GM12878 (cell line): ENCODE data around the gene PLEKHM3. TPM values are rescaled to one million over a fixed set of nuclear protein-coding genes. Genes with fewer than 3 reads are reported as not detected.

Source experiments
- ATAC-seq: fragments of 200-7000 bp; cut with Tn5 transposase; 3 replicates; pipeline ENCODE4 v1.9.1; 2020; ENCODE audit warnings: mild to moderate bottlenecking, moderate library complexity
- BruUV-seq: library from RNA; stranded (reverse); fragments of 400-500 nt; replicated peaks from 2 replicates; lab custom pipeline; 2021; lab: Mats Ljungman, UMichigan
- CTCF ChIA-PET: fragments of 300-600 bp; sonication (Branson Sonifier 250); formaldehyde crosslinking; extraction: SDS; loops from one replicate; lab custom pipeline; 2021; ENCODE audit warnings: inconsistent platforms; lab: Yijun Ruan, JAX
- POLR2A ChIA-PET: fragments of 350-600 bp; formaldehyde crosslinking; extraction: SDS; loops from one replicate; lab custom pipeline; 2021; ENCODE audit warnings: inconsistent platforms; lab: Charles Lee
- RAD21 ChIA-PET: fragments of 300-600 bp; sonication (Branson Sonifier 250); formaldehyde crosslinking; loops from one replicate; lab custom pipeline; 2023; ENCODE audit warnings: antibody characterized with exemption; ENCODE audit not compliant: unreplicated experiment; lab: Charles Lee
- SMC1A ChIA-PET: fragments of 300-600 bp; sonication (Branson Sonifier 250); formaldehyde crosslinking; loops from one replicate; lab custom pipeline; 2023; ENCODE audit not compliant: unreplicated experiment, uncharacterized antibody; lab: Charles Lee
- DNase-seq: peaks from one replicate; pipeline ENCODE4 v3.0.0-alpha.2; 2011; ENCODE audit warnings: low read depth, low spot score
- FAIRE-seq: peaks from 3 replicates; lab custom pipeline; 2011; peaks lifted over from hg19 to GRCh38; lab: Jason Lieb, UNC
- H2AFZ ChIP-seq: 2 replicates; pipeline ENCODE4 v1.6.0; 2011; ENCODE audit warnings: low read depth, low read length, control low read depth; ENCODE audit not compliant: control insufficient read depth
- H3K27ac ChIP-seq: 2 replicates; pipeline ENCODE4 v1.5.1; 2011; ENCODE audit warnings: control low read depth; ENCODE audit not compliant: control insufficient read depth, insufficient read depth
- H3K27me3 ChIP-seq, 2 experiments: replicated peaks in 1 of 2; 2 replicates each; pipeline versions ENCODE4 v1.6.0 to v1.6.1; 2011; ENCODE audit warnings: low read length in 1 of 2; ENCODE audit not compliant: control insufficient read depth in 2 of 2, insufficient read depth in 2 of 2
- H3K36me3 ChIP-seq, 2 experiments: 2 replicates each; pipeline ENCODE4 v1.5.1; 2011; ENCODE audit warnings: low read length in 1 of 2; ENCODE audit not compliant: control insufficient read depth in 2 of 2, insufficient read depth in 2 of 2
- H3K4me1 ChIP-seq: 2 replicates; pipeline ENCODE4 v1.6.1; 2011; ENCODE audit warnings: mild to moderate bottlenecking, low read length, moderate library complexity, mixed read lengths; ENCODE audit not compliant: control insufficient read depth, insufficient read depth
- H3K4me2 ChIP-seq: 2 replicates; pipeline ENCODE4 v1.6.0; 2011; ENCODE audit warnings: control low read depth; ENCODE audit not compliant: control insufficient read depth, insufficient read depth
- H3K4me3 ChIP-seq: fragments of 200-600 bp; sonication (generic); 2 replicates; pipeline ENCODE4 v1.5.1; 2016
- H3K79me2 ChIP-seq: 2 replicates; pipeline ENCODE4 v1.6.0; 2011; ENCODE audit warnings: low read length; ENCODE audit not compliant: control insufficient read depth, insufficient read depth
- H3K9ac ChIP-seq: 2 replicates; pipeline ENCODE4 v1.8.0; 2011; ENCODE audit warnings: low read length, control low read depth, mixed read lengths; ENCODE audit not compliant: control insufficient read depth, insufficient read depth
- H3K9me3 ChIP-seq: replicated peaks from 3 replicates; pipeline ENCODE4 v1.5.1; 2011; ENCODE audit warnings: mild to moderate bottlenecking, low read length; ENCODE audit not compliant: control insufficient read depth, insufficient read depth
- H4K20me1 ChIP-seq: 2 replicates; pipeline ENCODE4 v1.6.0; 2011; ENCODE audit not compliant: control insufficient read depth, insufficient read depth
- BMI1 ChIP-seq: fragments of 450-650 bp; IDR thresholded peaks from 2 replicates; pipeline ENCODE4 v1.6.1; 2016; ENCODE audit warnings: mild to moderate bottlenecking, moderate library complexity, borderline replicate concordance
- CREB1 ChIP-seq: IDR thresholded peaks from 2 replicates; pipeline ENCODE4 v1.6.1; 2012; ENCODE audit warnings: low read depth, mild to moderate bottlenecking, inconsistent platforms
- SMAD5 ChIP-seq: IDR thresholded peaks from 2 replicates; pipeline ENCODE4 v1.6.1; 2016; ENCODE audit warnings: antibody characterized with exemption, low read depth
- STAT1 ChIP-seq: fragments of 450-650 bp; conservative IDR thresholded peaks from 2 replicates; pipeline ENCODE4 v1.6.1; 2014; ENCODE audit warnings: antibody characterized with exemption, mild to moderate bottlenecking
- STAT3 ChIP-seq: IDR thresholded peaks from 2 replicates; pipeline ENCODE4 v1.6.1; 2011; ENCODE audit warnings: low read depth, low read length, improper control_type of control experiment
- ZNF207 ChIP-seq: fragments of 450-650 bp; IDR thresholded peaks from 2 replicates; pipeline ENCODE4 v1.6.1; 2014; ENCODE audit warnings: antibody characterized with exemption, mild to moderate bottlenecking, borderline replicate concordance
- WGBS: methylation state at CpG from one replicate; pipeline ENCODE4 v1.1.6; 2016; ENCODE audit warnings: low lambda C conversion rate; ENCODE audit not compliant: insufficient replicate concordance, insufficient coverage; ENCODE audit errors: missing lambda C conversion rate; 5-methylcytosine and 5-hydroxymethylcytosine counted together
- in situ Hi-C: fragments of 300-500 bp; cut with MboI; formaldehyde crosslinking; loops from 9 replicates; pipeline ENCODE4 v1.14.3; 2018; ENCODE audit warnings: mixed read lengths
- intact Hi-C: fragments of 100-400 bp; cut with micrococcal nuclease; formaldehyde crosslinking; loops from one replicate; pipeline ENCODE4 v1.14.2; 2022; ENCODE audit not compliant: unreplicated experiment
- polyA plus RNA-seq, 11 experiments: library from polyadenylated mRNA; depleted of rRNA in 4 of 11; unstranded in 6 of 11; stranded (reverse) in 5 of 11; fragments of >200 nt; fragmentation: Nextera tagmentation in 4 of 11; fragmentation: Illumina TruSeq in 1 of 11; extraction: Ambion mirVana in 4 of 11; extraction: Trizol in 1 of 11; gene quantifications; 1 replicate in 1 of 11; 2 replicates in 10 of 11; pipeline versions ENCODE4 v1.2.1 to v1.2.3, GENCODE V29; 2011 to 2016; ENCODE audit warnings: inconsistent platforms in 2 of 11, missing spikeins in 2 of 11, low read depth in 1 of 11
- total RNA-seq, 4 experiments: library from RNA; depleted of rRNA in 3 of 4; stranded (reverse); fragments of >200 nt in 3 of 4; fragmentation: Illumina TruSeq in 1 of 4; extraction: Trizol in 1 of 4; gene quantifications; 2 replicates each; pipeline versions ENCODE4 v1.2.1 to v1.2.3, GENCODE V29; 2013 to 2021
- TF ChIP-seq, protein P1 (sequence below): fragments of 450-650 bp; IDR thresholded peaks from 2 replicates; pipeline ENCODE4 v1.6.1; 2017; ENCODE audit warnings: antibody characterized with exemption, mild to moderate bottlenecking, moderate library complexity
- TF ChIP-seq, protein P2 (sequence below): fragments of 450-650 bp; IDR thresholded peaks from 2 replicates; pipeline ENCODE4 v1.6.1; 2018; ENCODE audit warnings: mild to moderate bottlenecking, low read depth, moderate library complexity; ENCODE audit not compliant: partially characterized antibody

Gene PLEKHM3
- total and polyA plus RNA-seq, 10 of the 15 experiments (the other 5 are each of a cell fraction or from before 2014, with no cell fraction given) = 1.4 to 5.6 (median 3.0) TPM

DNA sequence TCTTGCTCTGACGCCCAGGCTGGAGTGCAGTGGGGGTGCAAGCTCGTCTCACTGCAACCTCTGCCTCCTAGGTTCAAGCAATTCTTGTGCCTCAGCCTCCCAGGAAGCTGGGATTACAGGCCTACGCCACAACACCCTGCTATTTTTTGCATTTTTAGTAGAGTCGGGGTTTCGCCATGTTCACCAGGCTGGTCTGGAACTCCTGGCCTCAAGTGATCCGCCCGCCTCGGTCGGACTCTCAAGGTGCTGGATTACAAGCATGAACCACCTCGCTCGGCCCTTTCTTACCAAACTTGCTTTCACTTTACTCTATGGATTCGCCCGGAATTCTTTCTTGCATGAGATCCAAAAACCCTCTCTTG is 252.5 kb downstream of the PLEKHM3 start:
- BruUV-seq = no TSS peak
- in situ Hi-C loops = no loop called here
- Histone ChIP-seq H3K4me2 (no peak overlapping the region), H3K4me3 (no peak overlapping the region), H3K27me3 (no peaks in the 10 kb centered on the region; a peak in 2 of 4 replicates), H3K9ac (no peak overlapping the region), H2AFZ (no peak overlapping the region), H3K79me2 (no peaks in the 10 kb centered on the region), H3K9me3 (no peaks in the 10 kb centered on the region; the same call in 2 of the 3 replicates), H4K20me1 (no peaks in the 10 kb centered on the region), H3K36me3 (no peaks in the 10 kb centered on the region), H3K4me1 (peaks cover 10% of the 10 kb centered on the region), H3K27ac (no peak overlapping the region)
- 76% methylated on average over 12 of the region's 13 CpGs for WGBS
- POLR2A ChIA-PET = interaction anchor here (0.6 kb wide), 2 partner anchors 58 to 166 kb away, joined by 4 to 7 read pairs; no protein-coding TSS in a partner anchor
- intact Hi-C loops = no loop called here
- RAD21 ChIA-PET = no interaction called here
- CTCF ChIA-PET = interaction anchor here (1.1 kb wide), 1 partner anchor 35 kb away, joined by 3 read pairs; no protein-coding TSS in a partner anchor
- SMC1A ChIA-PET = no interaction called here
- DNase-seq = no peak
- TF ChIP-seq STAT1 (no peak), ZNF207 (no peak), CREB1 (no peak), BMI1 (no peak), STAT3 (no peak), SMAD5 (no peak)
- TF ChIP-seq, protein P1, sequence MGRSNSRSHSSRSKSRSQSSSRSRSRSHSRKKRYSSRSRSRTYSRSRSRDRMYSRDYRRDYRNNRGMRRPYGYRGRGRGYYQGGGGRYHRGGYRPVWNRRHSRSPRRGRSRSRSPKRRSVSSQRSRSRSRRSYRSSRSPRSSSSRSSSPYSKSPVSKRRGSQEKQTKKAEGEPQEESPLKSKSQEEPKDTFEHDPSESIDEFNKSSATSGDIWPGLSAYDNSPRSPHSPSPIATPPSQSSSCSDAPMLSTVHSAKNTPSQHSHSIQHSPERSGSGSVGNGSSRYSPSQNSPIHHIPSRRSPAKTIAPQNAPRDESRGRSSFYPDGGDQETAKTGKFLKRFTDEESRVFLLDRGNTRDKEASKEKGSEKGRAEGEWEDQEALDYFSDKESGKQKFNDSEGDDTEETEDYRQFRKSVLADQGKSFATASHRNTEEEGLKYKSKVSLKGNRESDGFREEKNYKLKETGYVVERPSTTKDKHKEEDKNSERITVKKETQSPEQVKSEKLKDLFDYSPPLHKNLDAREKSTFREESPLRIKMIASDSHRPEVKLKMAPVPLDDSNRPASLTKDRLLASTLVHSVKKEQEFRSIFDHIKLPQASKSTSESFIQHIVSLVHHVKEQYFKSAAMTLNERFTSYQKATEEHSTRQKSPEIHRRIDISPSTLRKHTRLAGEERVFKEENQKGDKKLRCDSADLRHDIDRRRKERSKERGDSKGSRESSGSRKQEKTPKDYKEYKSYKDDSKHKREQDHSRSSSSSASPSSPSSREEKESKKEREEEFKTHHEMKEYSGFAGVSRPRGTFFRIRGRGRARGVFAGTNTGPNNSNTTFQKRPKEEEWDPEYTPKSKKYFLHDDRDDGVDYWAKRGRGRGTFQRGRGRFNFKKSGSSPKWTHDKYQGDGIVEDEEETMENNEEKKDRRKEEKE = no peak
- TF ChIP-seq, protein P2, sequence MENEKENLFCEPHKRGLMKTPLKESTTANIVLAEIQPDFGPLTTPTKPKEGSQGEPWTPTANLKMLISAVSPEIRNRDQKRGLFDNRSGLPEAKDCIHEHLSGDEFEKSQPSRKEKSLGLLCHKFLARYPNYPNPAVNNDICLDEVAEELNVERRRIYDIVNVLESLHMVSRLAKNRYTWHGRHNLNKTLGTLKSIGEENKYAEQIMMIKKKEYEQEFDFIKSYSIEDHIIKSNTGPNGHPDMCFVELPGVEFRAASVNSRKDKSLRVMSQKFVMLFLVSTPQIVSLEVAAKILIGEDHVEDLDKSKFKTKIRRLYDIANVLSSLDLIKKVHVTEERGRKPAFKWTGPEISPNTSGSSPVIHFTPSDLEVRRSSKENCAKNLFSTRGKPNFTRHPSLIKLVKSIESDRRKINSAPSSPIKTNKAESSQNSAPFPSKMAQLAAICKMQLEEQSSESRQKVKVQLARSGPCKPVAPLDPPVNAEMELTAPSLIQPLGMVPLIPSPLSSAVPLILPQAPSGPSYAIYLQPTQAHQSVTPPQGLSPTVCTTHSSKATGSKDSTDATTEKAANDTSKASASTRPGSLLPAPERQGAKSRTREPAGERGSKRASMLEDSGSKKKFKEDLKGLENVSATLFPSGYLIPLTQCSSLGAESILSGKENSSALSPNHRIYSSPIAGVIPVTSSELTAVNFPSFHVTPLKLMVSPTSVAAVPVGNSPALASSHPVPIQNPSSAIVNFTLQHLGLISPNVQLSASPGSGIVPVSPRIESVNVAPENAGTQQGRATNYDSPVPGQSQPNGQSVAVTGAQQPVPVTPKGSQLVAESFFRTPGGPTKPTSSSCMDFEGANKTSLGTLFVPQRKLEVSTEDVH = no peak
- ATAC-seq = no peak
- no peak for FAIRE-seq
